Posterior cingulate gyrus (tissue), 11 donors: Measurements from ENCODE around the gene FXR2.
"Not testable (repeated sequence)": the region's sequence is repeated elsewhere in the genome, so short reads cannot be mapped to it uniquely, and the experiment has no call there.

Experiments used
- DNase-seq, 10 donors: peaks; one replicate each; pipeline versions ENCODE4 v3.0.0 to v3.0.0-alpha.2; 2020 to 2021; ENCODE audit warnings: mixed read lengths in 3 of 10
- intact Hi-C: fragments of 100-400 bp; cut with DNase I; formaldehyde crosslinking; loops from one replicate; pipeline ENCODE4 v1.15.1; 2023

The FXR2 gene

GRCh38 chr17:7614425-7615264 lies at the start of gene FXR2:
FXR2 (minus strand) TSS chr17:7614897; CDS start chr17:7614532, 365 bp downstream.
- peak; percentile 99 to 100 (median 100) for DNase-seq
- intact Hi-C loops, result loop anchor here (2.0 kb wide), 1 partner anchor 72 kb away; the partner anchor contains the start of gene TP53

GRCh38 chr17:7656958-7657609 lies 42.4 kb upstream of the FXR2 start:
- intact Hi-C loops, result no loop called here
- peak in 9 of 10 donors; percentile 29 to 88 (median 50) for DNase-seq

GRCh38 chr17:7655541-7655840 lies 40.8 kb upstream of the FXR2 start:
- DNase-seq, result no peak
- intact Hi-C loops, result no loop called here

- DNase-seq, result no peak
- intact Hi-C loops, result no loop called here
Observed at GRCh38 chr17:7654832-7655540, 40.3 kb upstream of the FXR2 start.

GRCh38 chr17:7652388-7653356 lies 38.0 kb upstream of the FXR2 start:
- intact Hi-C loops, result no loop called here
- no peak for DNase-seq

GRCh38 chr17:7651665-7652387 lies 37.1 kb upstream of the FXR2 start:
- DNase-seq, result peak in 5 of 10 donors; percentile 28 to 85 (median 32)
- intact Hi-C loops, result no loop called here

- no peak for DNase-seq
- intact Hi-C loops, result no loop called here
Observed at GRCh38 chr17:7651097-7651664, 36.5 kb upstream of the FXR2 start.

GRCh38 chr17:7650509-7651096 lies 35.9 kb upstream of the FXR2 start, which contains the start of gene ATP1B2:
ATP1B2 (plus strand) TSS chr17:7650926; CDS start chr17:7651519, 593 bp downstream.
- peak; percentile 42 to 96 (median 74) for DNase-seq
- intact Hi-C loops, result no loop called here

- intact Hi-C loops, result no loop called here
- no peak for DNase-seq
Observed at GRCh38 chr17:7647018-7647417, 32.3 kb upstream of the FXR2 start.

GRCh38 chr17:7646457-7646856 lies 31.8 kb upstream of the FXR2 start:
- intact Hi-C loops, result no loop called here
- DNase-seq, result no peak

- intact Hi-C loops, result no loop called here
Observed at GRCh38 chr17:7644775-7645174, 30.1 kb upstream of the FXR2 start.

GRCh38 chr17:7641635-7642034 lies 26.9 kb upstream of the FXR2 start:
- DNase-seq, intact Hi-C loops: not testable (repeated sequence)

More at GRCh38 chr17:7644775-7645174, 30.1 kb upstream of the FXR2 start:
- no peak for DNase-seq

- no peak for DNase-seq
- intact Hi-C loops, result no loop called here
Observed at GRCh38 chr17:7640783-7641182, 26.1 kb upstream of the FXR2 start.

GRCh38 chr17:7636163-7636562 lies 21.5 kb upstream of the FXR2 start:
- DNase-seq, result no peak
- intact Hi-C loops, result no loop called here

GRCh38 chr17:7634384-7634783 lies 19.7 kb upstream of the FXR2 start:
- DNase-seq, result peak in 5 of 10 donors; percentile 43 to 90 (median 50)
- intact Hi-C loops, result loop anchor here (2.0 kb wide), 1 partner anchor 54 kb away; the partner anchor contains the start of gene WRAP53

- intact Hi-C loops, result no loop called here
Observed at GRCh38 chr17:7633093-7633492, 18.4 kb upstream of the FXR2 start.

GRCh38 chr17:7632492-7632894 lies 17.8 kb upstream of the FXR2 start:
- peak in 2 of 10 donors; percentile 12 to 69 for DNase-seq
- intact Hi-C loops, result no loop called here

More at GRCh38 chr17:7633093-7633492, 18.4 kb upstream of the FXR2 start:
- peak in 1 of 10 donors; percentile 29 for DNase-seq
